Inflammatory macrophage (primary cell): Measurements from ENCODE around the gene PDE9A.

Source experiments
- DNase-seq, 2 donors: peaks; one replicate each; pipeline ENCODE4 v3.0.0-alpha.2; 2020 to 2022

PDE9A gene

DNA sequence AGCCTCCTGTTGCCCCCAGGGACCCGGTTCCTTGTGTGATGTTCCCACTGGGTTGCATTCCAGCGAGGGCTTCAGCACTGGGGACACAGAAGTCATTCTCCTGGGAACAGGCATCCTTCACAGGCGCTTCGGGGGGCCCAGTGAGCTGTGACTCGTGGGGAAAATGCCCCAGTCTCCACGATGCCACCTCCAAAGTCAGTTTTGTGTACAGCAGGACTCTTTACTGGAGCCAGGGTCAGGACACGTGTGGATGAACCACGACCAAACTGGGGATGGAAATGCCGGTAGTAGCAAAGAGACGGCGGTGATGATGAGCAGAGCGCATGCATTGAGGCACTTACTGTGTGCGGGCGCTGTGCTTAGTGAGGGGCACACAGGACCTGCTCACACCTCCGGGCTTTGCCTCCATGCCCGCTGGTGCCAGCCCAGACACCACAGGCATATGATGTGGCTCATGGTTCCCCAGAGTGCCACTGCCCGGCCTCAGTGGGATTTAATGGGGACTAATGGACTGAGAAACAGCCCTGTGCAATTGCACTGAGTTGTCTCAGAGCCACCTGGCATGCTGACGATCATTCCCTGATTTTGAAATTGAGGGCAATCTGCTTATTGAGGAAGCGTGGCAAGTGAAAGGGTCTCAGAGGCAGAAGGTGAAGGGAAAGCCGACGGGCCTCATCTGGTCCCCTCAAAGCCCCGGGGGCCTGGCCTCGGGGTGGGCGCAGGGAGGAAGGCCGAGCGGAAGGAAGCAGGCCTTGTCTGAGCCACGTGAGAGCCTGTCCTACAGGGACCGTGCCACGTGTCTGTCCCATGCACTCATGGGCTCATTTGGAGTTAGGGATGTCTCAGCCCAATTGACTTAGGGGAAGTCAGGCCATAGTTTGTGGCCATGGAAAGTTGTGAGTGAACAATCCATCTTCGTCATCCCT is 91.4 kb downstream of the PDE9A start:
- DNase-seq, result no peak

DNA sequence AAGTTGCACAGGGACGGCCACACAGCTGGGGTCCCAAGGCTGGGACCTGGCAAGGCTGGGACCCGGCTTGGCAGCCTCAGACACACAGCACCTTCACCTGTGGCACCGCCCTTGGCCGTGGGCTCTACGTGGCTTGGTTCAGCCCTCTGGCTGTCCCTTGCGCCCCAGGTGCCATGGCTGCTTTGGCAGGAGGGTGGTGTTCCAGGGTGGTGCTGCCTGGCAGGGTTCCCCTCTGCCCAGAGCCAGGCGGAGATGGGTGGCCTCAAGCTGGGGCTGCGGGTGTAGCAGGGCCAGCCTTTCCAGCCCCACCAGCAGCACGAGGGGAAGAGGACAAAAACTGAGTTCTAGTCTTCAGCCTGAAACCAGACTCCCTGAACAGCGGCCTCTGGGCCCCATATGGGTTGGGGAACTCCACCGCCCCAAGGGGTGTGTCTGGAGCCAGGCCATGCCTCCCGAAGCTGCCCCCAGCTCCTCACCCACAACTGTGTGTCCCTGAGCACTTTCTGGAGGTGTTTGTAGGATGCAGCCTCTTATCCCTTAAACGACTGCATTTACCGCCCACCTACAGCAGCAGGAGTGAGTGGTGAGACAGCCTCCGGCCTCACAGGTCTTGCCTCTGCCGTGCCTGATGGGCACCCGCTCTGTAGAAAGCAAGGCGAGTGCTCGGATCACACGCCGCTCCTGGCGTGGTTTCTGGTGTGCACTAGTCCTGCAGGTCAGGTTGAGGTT is 92.3 kb downstream of the PDE9A start:
- no peak for DNase-seq

DNA sequence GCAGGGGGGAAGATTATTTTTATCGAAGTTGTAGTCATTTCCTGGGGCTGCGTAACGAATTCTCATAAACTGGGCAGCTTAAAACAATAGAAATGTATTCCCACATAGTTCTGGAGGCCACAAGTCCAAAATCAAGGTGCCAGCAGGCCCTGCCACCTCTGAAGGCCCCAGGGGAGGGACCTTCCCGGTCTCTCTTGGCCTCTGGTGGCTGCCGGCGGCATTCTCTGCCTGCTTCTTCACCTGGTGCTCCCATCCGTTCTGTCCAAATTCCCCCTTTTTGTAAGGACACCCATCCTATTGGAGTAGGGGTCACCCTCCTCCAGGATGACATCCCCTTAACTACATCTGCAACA is 92.8 kb downstream of the PDE9A start:
- no peak for DNase-seq

DNA sequence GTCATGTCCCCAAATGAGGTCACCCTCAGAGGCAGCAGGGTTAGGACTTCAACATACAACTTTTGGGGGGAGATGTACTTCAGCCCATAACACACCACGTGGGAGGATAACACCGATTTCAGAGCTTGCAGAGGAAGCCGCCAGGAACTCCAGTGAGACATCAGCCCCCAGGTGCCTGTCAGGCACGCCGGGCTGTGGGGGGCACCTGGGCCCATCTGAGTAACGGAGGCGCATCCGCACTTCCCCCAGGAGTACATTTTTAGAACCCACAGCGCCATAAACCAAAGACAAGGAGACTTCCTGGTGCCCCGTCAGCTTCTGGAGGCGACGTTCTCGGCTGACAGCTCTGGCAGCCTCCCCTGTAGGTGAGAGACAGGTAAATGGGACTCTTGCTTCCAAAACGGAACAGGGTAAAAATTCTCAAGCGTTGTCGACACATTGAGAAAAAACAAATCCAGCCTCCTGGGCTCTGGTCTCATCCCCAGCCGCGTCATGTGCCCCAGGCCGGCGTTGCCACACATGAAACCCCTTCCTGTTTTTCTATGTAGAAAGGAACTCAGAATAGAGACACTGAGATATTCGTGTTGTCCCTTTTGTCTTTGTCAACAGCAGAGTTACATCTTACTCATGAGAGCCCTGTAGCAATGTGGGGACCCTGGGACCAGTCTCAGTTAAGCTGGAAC is 93.3 kb downstream of the PDE9A start:
- peak; percentile 90 for DNase-seq

DNA sequence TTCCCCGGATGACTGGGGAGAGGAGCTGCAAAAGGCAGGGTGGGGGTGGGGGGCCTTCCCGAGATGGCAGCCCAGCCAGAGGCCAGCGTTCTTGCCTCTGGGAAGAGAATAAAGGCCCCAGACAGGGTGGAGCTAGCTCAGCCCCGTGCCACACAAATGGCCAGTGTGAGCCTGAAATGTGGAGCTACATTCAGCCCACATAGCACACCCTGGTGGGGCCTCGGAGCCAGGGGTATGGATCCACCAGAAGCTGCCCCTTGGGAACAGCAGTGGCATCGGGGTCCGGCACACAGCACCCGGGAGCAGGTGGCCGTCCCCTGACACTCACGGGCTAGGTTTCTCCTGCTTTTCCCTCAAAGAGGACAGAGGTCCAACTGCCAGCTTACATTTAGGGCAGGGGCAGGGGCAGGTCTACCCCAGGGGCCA is 93.9 kb downstream of the PDE9A start:
- no peak for DNase-seq

DNA sequence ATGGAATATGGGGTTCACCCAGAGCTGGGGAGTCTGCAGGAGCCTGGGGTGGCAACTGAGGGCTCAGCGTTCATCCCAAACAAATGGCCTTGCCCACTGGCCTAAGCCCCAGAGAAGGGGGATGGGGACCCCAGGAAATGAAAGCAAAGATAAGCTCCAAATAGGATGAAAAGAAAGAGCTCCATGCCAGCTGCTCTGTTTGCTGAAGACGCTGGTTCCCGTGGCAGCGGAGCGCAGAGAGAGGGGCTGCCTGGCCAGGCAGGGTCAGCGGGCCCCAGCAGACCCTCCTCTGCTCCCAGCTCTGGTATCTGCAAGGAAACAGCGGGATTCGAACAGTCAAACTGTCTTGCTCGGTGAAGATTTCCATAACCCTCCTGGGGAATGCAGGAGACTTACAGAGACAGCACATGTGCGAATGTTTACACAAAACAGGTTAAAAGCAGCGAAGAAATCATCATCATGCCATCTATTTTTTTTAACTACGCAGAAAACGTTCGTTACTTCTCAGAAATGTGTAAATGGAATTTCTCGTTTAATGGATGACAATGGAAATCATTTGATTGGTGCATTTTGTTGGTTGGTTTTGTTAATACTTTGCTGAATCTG is 94.4 kb downstream of the PDE9A start:
- no peak for DNase-seq

DNA sequence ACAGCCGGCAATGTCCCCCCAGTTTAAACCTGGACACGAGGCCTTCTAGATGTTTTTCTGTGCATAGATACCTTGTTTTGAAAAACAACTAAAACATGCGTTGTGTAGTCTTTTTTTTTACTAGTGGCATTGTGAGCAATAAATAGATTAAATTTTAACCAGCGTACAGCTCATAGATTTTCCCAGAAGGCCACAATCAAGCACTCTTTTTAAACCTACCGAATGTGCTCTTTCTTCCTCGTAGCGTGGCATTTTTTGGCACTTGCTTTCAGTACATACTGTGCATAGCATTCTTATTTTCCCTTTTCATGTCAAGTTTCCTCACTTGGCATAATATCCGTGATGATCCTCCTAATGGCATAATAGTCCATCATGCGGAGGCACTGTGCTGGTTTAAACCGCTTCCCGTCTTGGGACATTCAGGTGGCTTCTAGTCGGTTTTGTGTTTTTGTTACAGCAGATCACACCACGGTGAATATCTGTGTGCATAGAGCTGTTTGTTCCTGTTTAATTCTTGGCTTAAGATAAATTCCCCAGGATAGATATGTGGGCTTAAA is 95.3 kb downstream of the PDE9A start:
- DNase-seq, result no peak

DNA sequence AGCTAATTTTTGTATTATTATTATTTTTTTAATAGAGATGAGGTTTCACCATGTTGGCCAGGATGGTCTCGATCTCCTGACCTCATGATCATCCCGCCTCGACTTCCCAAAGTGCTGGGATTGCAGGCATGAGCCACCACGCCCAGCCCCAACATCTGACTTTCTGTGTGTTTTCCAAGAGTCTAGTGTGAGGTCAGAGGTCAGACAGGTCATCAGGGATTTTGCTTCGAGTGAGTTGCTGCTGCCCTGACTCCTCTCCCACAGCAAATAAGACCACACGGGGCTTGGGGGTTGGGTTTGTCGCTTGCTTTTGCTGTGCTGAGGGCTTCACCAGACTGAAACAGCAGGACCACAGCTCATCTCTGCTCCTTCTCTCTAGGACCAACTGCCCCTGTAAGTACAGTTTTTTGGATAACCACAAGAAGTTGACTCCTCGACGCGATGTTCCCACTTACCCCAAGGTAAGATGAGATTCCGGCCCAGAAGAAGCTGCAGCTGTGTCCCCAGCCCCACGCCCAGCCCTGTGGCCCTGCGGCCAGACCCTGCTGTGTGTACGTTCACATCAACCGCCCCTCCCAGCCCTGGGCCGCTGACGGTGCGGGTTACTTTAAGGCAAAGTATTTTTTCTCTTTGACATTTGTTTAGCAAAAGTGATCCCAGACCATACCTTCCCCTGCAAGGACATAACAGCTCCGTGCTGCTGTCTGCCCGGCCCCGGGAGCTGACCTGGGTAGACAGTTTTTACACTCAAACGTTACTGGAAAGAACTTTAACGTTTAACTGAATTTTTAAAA is 97.5 kb downstream of the PDE9A start:
- no peak for DNase-seq

DNA sequence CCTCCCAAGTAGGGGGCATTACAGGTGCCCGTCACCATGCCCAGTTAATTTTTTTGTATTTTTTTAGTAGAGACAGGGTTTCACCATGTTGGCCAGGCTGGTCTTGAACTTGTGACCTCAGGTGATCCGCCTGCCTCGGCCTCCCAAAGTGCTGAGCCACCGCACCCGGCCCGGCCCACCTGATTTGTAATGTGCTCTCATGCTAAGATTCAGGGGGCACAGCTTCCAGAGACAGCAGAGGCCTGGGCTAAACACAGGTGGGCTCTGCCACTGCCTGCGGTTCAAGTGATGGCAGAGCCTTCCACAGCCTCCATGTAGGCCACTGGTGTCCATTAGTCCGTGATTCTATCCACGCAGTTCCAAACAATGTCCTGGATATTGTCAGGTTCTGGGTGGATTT is 98.4 kb downstream of the PDE9A start:
- no peak for DNase-seq

DNA sequence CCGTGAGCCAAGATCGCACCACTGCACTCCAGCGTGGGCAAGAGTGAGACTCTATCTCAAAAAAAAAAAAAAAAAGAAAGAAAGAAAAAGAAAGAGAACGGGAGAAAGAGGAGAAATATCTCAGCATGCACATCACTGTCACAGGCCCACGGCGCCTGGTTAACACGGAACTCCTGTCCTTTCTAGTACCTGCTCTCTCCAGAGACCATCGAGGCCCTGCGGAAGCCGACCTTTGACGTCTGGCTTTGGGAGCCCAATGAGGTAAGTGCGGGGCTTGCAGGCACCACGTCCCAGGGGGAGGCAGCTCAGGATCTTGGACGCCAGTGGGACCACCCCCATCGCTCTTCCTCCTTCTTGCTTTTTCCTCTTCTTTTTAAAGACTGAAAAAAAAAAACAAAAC is 100.4 kb downstream of the PDE9A start:
- no peak for DNase-seq

DNA sequence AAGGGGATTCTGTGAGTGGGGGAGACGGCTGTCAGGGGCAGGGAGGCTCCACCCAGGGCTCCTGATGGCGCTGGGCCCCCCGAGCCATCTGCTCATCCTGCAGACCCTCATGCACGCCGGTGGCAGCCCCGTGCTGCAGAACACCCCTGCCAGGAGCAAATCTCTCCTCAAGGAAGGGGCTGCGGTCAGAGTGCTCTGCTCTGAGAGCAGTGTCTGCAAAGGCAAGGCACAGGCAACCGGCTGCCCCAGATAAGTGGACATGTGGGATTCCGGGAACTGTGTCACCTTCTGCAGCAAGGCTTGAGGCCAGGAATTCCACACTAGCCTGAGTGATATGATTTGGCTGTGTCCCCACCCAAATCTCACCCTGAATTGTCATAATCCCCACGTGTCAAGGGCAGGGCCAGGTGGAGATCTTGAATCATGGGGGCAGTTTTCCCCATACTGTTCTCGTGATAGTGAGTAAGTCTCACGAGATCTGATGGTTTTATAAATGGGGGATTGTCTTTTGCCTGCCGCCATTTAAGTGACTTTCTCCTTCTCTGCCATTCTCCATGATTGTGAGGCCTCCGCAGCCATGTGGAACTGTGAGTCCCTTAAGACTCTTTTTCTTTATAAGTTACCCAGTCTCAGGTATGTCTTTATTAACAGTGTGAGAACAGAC is 101.0 kb downstream of the PDE9A start:
- no peak for DNase-seq

DNA sequence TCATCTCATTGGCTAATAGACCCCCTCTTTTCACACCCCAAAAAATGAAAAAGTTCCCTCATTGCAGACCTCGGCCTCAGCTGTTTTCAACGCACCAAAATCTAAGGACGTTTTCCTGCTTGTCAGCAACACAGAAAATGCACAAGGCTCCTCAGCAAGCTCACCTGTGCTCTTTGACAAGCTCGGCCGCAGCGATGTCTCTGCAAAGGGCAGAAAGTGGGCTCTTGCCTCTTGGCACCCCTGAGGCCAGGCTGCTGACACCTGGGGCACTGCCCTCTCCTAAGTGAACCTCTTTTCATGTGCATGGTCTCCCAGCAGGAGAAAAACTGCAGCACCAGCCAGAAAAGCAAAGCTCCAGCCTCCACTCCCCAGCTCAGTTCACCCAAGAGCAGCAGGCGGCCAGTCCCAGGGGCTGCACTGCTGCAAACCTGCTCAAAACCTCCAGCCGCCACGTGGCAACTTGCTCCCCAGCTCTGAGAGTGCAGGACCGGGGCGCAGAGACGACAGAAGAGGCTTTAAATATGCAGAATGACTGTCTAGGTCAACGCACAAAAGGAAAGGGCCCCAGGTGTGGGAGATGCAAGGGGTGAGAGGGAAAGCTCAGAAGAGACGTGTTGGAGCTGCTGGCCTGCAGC is 101.7 kb downstream of the PDE9A start:
- DNase-seq, result no peak

DNA sequence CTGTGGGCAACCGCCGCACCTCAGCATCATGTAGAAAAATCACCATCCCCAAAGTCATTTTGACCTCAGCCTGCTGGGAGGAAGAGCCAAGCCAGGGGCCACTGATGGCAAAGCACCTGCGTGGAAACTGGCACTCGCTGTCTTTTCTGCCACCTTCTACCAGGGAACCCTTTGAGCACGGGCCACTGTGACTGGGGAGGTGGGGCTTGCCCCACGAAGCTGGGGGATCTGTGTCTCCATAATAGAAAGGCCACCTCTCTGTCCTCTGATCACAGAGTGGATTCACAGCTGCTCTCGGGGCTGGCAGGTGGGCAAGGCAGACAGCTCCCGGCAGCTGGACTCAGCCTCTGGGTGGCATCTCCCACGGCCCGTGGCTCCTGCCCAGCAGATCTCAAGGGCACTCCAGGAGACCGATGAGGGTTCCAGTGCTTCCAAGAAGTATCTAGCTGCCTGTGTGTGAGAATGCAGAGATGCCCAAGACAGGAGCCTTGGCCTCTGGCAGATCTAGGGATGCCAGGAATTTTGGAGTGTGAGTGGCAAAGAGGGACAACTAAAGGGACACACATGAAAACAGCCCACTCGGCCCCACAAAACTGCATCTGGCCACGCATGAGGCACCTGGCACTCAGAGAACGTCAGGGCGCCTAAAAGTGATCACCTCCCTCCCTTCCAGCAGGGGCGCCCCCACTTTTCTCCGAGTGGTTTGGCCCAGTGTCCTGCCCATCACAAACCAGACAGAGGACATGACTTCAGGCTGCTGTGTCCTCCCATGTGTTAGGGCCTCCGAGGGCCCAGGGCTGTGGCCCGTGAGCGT is 102.6 kb downstream of the PDE9A start:
- DNase-seq, result no peak

DNA sequence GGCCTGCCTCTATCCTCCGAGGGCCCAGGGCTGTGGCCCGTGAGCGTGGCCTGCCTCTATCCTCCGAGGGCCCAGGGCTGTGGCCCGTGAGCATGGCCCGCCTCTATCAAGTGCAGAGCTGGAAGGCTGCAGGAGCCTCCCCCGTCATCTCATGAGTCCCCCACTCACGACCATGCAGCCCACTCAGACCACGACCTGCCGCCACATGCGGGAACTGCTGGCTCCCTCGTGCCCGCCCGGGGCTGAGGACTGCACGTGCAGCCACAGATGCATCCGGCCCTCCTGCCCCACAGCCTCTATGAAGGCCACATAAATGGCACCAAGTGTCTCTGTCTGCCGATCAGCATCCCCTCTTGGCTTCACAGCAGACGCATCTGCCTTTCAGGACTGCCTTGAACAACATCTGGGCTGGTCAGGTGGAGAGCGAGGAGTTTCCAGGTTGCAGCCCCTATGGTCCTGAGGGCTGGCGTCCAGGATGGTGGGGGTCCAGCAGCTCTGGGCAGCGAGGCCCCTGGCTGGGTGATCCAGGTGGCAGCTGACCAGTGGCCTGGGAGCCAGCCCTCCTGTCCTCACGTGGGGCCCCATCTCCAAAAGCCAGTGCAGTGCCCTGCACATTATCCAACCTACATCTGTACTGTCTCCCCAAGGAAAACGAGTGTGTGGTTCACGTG is 103.3 kb downstream of the PDE9A start:
- DNase-seq, result no peak

DNA sequence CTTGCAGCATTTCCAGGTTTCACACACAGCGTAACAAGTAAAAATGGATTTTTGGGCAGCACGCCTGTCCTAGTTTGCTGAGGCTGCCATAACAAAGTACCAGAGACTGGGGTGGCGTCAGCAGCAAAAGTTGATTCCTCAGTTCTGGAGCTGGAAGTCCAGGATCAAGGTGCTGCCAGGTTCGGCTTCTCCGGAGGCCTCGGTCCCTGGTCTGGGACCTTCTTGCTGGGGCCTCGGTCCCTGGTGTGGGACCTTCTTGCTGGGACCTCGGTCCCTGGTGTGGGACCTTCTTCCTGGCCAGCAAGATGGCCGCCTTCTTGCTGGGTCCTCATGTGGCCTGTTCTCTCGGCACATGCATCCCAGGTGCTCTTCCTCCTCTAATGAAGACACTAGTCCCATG is 104.0 kb downstream of the PDE9A start:
- no peak for DNase-seq

DNA sequence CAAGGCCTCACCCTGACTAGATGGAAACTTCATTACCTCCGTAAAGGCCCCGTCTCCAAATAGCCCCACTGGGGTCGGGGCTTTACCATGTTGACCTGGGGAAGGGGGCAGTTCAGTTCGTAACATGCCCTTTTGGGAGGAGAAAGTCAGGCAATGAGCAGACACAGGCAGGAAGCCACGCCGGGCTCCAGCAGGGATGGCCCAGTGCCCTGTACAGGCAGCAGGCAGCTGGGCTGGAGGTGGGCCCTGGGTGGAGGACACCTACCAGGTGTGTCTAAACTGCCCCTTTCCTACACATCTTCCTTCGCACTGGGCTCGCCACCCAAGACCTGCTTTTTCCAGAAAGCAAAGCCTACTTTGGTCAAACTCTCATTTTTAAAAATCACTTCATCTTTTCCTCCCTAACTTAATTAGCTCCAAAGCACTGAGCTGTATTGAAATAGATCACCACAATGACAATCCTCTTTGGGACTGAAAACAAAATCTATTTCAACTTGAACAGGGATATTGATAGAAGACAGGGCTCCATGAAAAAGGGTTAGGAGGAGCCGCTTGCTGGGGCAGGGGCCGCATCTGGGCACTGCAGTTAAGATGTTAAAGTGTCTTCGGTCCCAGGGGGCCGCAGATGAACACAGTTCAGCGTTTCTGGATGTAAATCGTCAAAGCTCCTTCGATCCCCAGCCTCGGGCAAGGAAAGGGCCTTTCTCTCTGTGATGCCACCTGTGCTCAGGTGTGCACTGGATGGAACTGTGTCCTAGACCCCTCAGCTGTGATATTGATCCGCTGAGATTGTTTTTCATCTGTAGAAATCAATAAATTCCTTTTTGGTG is 104.6 kb downstream of the PDE9A start:
- no peak for DNase-seq

DNA sequence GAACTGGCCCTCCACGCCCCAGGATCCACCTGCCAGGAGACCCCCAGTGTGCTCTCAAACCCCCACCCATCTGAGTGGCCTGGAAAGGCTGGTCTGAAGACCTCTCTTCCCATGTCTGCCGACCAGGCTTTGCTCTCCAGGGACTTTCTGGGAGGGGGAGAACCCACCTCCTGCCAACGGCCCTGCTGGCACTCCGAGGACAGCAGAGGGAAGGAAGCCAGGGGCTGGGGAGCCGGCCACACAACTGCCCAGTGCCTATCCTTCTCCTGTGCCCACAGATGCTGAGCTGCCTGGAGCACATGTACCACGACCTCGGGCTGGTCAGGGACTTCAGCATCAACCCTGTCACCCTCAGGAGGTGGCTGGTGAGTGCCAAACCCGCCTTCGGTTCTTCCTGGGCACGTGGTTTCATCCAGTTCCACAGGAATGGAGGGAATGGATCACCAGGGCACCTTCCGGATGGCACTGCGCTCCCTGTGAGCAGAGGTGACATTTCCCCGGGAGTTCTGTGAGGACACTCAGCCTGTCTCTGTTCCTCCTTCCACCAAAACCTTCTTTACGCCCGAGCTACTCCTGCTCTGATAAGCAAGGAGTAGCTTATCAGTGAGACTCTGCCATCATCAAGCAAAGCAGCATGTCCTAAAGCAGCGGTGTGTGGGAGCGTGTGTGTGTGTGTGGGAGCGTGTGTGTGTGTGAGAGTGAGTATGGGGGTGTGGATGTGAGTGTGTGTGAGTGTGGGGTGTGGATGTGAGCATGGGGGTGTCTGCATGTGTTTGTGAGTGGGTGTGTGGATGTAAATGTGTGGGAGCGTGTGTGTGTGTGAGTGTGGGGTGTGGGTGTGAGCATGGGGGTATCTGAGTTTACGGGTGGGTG is 105.5 kb downstream of the PDE9A start:
- DNase-seq, result no peak

DNA sequence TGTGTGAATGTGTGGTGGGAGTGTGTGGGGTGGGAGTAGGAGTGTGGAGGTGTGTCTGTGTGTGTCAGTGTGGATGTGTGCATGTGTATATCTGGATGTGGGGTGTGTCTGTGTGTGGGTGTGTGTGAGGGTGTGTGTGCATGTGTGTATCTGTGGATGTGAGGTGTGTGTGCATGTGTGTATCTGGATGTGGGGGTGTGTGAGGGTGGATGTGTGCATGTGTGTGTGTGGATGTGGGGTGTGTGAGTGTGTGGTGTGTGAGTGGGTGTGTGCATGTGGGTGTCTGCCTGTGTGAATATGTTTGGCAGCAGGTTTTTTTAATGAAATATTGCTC is 106.1 kb downstream of the PDE9A start:
- no peak for DNase-seq
